ENCODE data around the gene CISD1. TPM values are rescaled to one million over a fixed set of nuclear protein-coding genes. Genes with fewer than 3 reads are reported as not detected.
A peak's percentile ranks its signal among the peaks of the same experiment; 100 is the strongest.

The CISD1 gene
- total RNA-seq, 8 experiments from 2014 or later, result 32.0 to 65.0 (median 41.4) TPM

DNA sequence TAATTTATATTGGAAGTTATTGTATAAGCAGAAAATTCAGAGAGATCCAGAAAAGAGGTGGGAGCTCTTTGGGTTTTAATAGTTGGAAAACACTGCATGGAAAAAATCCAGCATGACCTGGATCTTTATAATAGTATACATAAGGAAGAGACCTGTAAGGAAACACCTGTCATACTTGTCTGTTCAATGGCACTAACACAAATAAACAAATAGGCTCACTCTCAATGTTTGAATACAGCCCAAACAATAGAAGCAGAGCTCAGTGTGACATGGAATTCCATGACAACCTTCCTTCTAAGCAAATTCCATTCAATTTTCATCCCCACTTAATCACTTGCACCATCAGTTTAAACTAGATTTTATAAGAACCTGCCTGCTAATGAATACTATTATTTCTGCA lies 31.7 kb downstream of the CISD1 start:
- Histone ChIP-seq H3K4me1 (replicated peaks in 1 of 2) (peaks cover 0 to 4% of the 10 kb centered on the region in 2 donors), H3K4me3 (no peak overlapping the region), H3K27ac (no peak overlapping the region)
- ATAC-seq (replicated peaks in 6 of 8), result peak in 1 of 8 experiments; percentile 28
- in situ Hi-C loops (cut with MboI; ENCODE audit: low pct_unique_long_range_greater_than_20kb in 2 of 9, low sequenced_read_pairs in 9 of 9, unreplicated experiment in 9 of 9), result no loop called here

DNA sequence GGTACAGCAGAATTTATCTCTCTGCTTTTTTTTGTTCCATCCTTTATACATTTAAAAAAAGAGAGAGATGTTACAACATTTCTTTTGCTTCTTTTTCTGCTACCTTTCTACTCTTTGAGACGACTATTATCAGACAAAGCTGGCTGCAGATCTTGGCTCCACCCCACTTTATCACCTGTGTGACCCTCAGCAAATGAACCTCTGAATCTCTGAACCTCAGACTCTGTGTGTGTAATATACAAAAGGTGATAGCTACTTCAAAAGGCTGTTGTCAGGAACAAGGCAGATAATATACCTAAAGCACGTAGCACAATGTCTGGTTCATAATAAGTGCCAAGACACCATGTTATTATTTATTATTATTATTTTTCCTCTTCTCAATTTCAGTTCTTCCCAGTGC lies 33.3 kb downstream of the CISD1 start:
- 35 to 100% (median 73%) methylated on average over 1 to 2 of the region's 2 CpGs; no CpG with 5 or more reads in 1 of the 10 experiments for whole genome bisulfite sequencing, 10 experiments
- Histone ChIP-seq H3K4me3 (no peak overlapping the region), H3K27ac (no peak overlapping the region), H3K4me1 (replicated peaks in 1 of 2) (peaks cover 3 to 4% of the 10 kb centered on the region in 2 donors)
- no peak for ATAC-seq (replicated peaks in 6 of 8)
- in situ Hi-C loops (cut with MboI; ENCODE audit: low pct_unique_long_range_greater_than_20kb in 2 of 9, low sequenced_read_pairs in 9 of 9, unreplicated experiment in 9 of 9), result no loop called here

DNA sequence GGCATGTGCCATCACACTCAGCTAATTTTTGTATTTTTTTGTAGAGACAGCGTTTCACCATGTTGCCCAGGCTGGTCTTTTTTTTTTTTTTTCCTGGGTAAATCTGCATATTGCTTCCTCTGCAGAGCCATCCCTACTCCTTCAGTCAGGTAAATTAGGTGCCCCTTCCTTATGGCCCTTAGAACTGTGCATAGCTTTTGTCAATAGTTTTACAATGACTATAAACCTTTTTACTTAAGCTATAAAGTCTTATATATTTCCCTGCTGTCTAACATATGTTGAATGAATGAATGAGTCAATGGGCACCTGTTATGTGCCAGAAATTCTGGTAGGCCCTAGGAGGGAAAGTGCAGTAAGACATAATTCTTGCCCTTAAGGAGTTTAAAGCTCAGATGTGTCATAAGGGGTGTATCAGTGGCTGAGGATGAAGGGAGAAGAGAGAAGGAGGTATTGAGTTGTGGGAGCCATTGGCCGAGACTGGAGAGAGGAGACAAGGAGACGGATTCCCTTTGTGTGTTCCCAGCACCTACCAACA lies 35.2 kb downstream of the CISD1 start:
- Histone ChIP-seq H3K27ac (no peak overlapping the region), H3K4me1 (replicated peaks in 1 of 2) (peaks cover 3 to 4% of the 10 kb centered on the region in 2 donors), H3K4me3 (no peak overlapping the region)
- no peak for ATAC-seq (replicated peaks in 6 of 8)
- 0 to 93% (median 69%) methylated on average over 1 to 3 of the region's 3 CpGs; no CpG with 5 or more reads in 1 of the 10 experiments for WGBS, 10 experiments
- in situ Hi-C loops (cut with MboI; ENCODE audit: low pct_unique_long_range_greater_than_20kb in 2 of 9, low sequenced_read_pairs in 9 of 9, unreplicated experiment in 9 of 9), result no loop called here

DNA sequence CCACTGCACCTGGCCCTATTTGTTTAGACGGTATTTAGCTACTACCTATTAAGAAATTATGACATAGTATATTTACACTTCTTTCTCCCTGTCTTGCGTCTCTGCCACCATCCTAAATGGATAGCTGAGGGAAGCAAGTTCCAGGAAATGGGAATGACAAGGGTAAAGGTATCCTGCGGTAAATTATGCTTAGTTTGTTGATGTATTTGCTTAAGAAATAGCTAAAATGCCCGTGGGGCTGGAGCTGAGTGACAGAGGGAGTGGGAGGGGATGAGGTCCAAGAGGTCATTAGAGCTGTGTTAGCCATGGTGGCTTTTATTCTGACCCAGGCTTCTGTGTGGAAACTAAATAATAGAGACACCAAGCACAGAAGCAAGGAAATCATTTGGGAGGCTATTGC lies 36.9 kb downstream of the CISD1 start:
- 47 to 100% (median 60%) methylated on average over 1 to 3 of the region's 4 CpGs; no CpG with 5 or more reads in 3 of the 10 experiments for WGBS, 10 experiments
- H3K4me3 ChIP-seq, result no peak overlapping the region
- peaks cover 3 to 4% of the 10 kb centered on the region in 2 donors for H3K4me1 ChIP-seq (replicated peaks in 1 of 2)
- no peak overlapping the region for H3K27ac ChIP-seq
- in situ Hi-C loops (cut with MboI; ENCODE audit: low pct_unique_long_range_greater_than_20kb in 2 of 9, low sequenced_read_pairs in 9 of 9, unreplicated experiment in 9 of 9), result no loop called here
- ATAC-seq (replicated peaks in 6 of 8), result no peak

DNA sequence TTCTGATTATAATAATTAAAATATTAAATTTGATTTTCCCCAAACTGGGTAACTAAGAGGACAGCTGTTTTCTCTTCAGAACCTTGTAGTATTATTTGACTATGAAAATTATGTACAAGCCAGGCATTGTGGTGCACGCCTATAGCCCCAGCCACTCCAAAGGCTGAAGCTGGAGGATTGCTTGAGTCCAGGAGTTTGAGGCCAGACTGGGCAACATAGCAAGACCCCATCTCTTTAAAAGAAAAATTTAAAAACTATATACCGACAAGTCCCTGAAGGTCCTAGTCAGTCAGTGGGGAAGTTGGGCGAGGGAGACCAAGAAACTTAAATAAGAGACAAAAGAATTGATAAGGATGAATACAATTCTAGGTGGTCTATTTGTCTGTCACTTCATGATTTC lies 38.7 kb downstream of the CISD1 start:
- Histone ChIP-seq H3K27ac (no peak overlapping the region), H3K4me1 (replicated peaks in 1 of 2) (peaks cover 0 to 3% of the 10 kb centered on the region in 2 donors), H3K4me3 (no peak overlapping the region)
- WGBS, 10 experiments, result 33 to 100% (median 94%) methylated on average over 1 to 3 of the region's 3 CpGs; no CpG with 5 or more reads in 2 of the 10 experiments
- ATAC-seq (replicated peaks in 6 of 8), result no peak
- in situ Hi-C loops (cut with MboI; ENCODE audit: low pct_unique_long_range_greater_than_20kb in 2 of 9, low sequenced_read_pairs in 9 of 9, unreplicated experiment in 9 of 9), result no loop called here

DNA sequence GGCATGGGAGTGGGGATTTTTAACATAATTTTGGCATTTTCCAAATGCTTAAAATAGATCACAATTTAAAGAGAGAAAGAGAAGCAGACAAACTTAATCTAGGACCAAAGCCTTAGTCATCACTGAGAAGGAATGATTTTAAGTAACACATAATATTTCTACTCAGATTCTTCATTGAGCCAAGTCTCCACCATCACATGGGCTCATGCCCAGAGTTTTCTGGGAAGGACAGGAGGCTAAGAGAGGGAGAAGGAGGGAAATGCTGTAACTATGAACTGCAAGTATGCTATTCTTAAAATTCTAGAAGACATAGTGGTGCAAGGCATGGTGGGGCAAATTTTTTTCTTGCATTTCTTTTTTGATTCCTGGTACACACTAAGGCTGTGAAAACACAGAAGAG lies 42.1 kb downstream of the CISD1 start:
- Histone ChIP-seq H3K27ac (no peak overlapping the region), H3K4me1 (replicated peaks in 1 of 2) (no peaks in the 10 kb centered on the region), H3K4me3 (no peak overlapping the region)
- in situ Hi-C loops (cut with MboI; ENCODE audit: low pct_unique_long_range_greater_than_20kb in 2 of 9, low sequenced_read_pairs in 9 of 9, unreplicated experiment in 9 of 9), result no loop called here
- ATAC-seq (replicated peaks in 6 of 8), result no peak

DNA sequence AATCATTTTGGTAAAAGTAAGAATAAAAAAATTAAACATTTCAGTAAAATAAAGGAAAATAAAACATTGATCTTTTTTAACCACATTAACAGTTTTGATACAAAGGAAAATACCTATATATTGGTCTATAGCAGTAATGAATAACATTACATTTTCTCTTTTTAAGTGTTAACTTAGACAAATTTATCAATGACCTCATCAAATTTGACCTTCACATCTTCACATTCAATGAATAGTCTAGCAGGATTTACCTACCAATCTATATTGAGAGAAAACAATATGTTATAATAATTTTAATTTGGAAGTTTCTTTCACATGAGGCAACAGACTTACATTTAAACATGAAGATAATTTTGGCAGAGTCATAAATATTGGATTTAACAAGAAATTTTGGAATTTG lies 47.9 kb downstream of the CISD1 start:
- Histone ChIP-seq H3K27ac (no peak overlapping the region), H3K4me3 (no peak overlapping the region), H3K4me1 (replicated peaks in 1 of 2) (no peaks in the 10 kb centered on the region)
- ATAC-seq (replicated peaks in 6 of 8), result no peak
- in situ Hi-C loops (cut with MboI; ENCODE audit: low pct_unique_long_range_greater_than_20kb in 2 of 9, low sequenced_read_pairs in 9 of 9, unreplicated experiment in 9 of 9), result no loop called here

- Histone ChIP-seq H3K4me3 (no peak overlapping the region), H3K4me1 (replicated peaks in 1 of 2) (no peaks in the 10 kb centered on the region), H3K27ac (no peak overlapping the region)
- 20 to 86% (median 71%) methylated on average over 1 to 2 of the region's 2 CpGs; no CpG with 5 or more reads in 2 of the 10 experiments for WGBS, 10 experiments
- peak in 1 of 8 experiments; percentile 53 for ATAC-seq (replicated peaks in 6 of 8)
- in situ Hi-C loops (cut with MboI; ENCODE audit: low pct_unique_long_range_greater_than_20kb in 2 of 9, low sequenced_read_pairs in 9 of 9, unreplicated experiment in 9 of 9), result no loop called here
Measured at GRCh38 chr10:58318346-58318745, 49.4 kb downstream of the CISD1 start.

DNA sequence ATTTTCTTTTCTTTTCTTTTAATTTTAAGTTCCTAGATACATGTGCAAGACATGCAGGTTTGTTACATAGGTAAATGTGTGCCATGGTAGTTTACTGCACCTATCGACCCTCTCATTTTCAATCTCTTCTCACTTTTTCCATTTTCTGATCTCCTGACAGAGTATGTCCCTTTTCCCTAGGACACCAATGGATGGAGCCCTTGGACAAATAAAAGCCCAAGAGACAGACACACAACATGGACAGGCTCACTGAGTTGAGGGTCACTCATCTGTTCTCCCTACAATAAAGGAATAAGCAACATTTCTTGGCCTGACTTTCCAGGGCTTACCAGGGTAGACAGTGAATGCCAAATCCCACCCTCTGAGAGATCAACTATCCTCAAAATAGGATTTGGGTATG lies 50.6 kb downstream of the CISD1 start:
- in situ Hi-C loops (cut with MboI; ENCODE audit: low pct_unique_long_range_greater_than_20kb in 2 of 9, low sequenced_read_pairs in 9 of 9, unreplicated experiment in 9 of 9), result no loop called here
- 71 to 100% (median 90%) methylated on average over 1 of the region's 1 CpG; no CpG with 5 or more reads in 5 of the 10 experiments for WGBS, 10 experiments
- H3K4me1 ChIP-seq (replicated peaks in 1 of 2), result no peaks in the 10 kb centered on the region
- ATAC-seq (replicated peaks in 6 of 8), result peak in 1 of 8 experiments; percentile 45
- no peak overlapping the region for H3K4me3 ChIP-seq
- H3K27ac ChIP-seq, result no peak overlapping the region

DNA sequence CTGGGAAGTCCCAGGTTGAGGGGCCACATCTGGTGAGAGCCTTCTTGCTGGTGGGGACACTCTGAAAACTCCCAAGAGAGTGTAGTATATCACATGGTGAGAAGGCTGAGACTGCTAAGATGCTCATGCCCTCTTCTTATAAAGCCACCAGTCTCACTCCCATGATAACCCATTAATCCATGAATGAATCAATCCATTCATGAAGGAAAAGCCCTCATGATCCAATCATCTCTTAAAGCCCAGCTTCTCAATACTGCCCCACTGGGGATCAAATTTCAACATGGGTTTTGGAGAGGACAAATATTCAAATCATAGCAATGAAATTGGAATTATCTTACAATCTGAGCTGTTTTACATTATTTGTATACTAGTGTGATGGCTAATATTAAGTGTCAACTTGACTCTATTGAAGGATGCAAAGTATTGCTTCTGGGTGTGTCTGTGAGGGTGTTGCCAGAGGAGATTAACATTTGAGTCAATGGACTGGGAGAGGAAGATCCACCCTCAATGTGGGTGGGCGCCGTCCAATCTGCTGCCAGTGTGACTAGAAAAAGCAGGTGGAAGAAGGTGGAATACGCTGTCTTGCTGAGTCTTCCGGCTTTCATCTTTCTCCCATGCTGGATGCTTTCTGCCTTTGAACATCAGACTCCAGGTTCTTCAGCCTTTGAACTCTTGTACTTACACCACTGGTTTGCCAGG lies 51.5 kb downstream of the CISD1 start:
- ATAC-seq (replicated peaks in 6 of 8), result peak in 3 of 8 experiments; percentile 43 to 83 (median 52)
- H3K4me3 ChIP-seq, result no peak overlapping the region
- 39 to 100% (median 88%) methylated on average over 1 to 4 of the region's 4 CpGs; no CpG with 5 or more reads in 4 of the 10 experiments for whole genome bisulfite sequencing, 10 experiments
- in situ Hi-C loops (cut with MboI; ENCODE audit: low pct_unique_long_range_greater_than_20kb in 2 of 9, low sequenced_read_pairs in 9 of 9, unreplicated experiment in 9 of 9), result no loop called here
- H3K27ac ChIP-seq, result no peak overlapping the region
- H3K4me1 ChIP-seq (replicated peaks in 1 of 2), result no peaks in the 10 kb centered on the region

DNA sequence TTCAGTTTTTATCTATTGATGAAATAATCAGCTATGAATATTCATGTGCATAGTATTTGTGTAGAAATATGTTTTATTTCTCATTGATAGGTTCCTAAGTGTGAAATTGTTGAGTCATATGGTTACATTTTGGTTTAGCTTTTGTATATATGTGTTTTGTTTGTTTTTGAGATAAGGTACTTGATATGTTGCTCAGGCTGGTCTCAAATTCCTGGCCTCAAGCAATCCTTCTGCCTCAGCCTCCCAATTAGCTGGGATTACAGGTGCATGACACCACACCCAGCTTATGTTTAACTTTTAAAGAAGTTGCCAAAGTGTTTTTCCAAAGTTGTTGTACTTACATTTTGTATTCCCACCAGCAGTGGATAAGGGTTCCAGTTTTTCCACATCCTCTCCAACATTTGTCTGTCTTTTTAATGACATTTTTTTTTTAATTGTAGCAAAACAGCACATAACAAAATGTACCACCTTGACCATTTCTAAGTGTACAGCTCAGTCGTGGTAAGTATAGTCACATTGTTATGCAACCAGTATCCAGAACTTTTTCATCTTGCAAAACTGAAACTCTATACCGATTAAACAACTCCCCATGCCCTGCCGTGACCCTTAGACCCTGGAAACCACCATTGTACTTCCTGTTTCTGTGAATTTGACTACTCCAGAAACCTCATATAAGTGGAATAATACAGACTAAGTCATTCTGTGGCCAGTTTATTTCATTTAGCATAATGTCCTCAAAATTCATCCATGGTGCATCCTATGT lies 53.3 kb downstream of the CISD1 start:
- WGBS, 10 experiments, result 40 to 97% (median 73%) methylated on average over 1 to 3 of the region's 3 CpGs
- Histone ChIP-seq H3K27ac (no peak overlapping the region), H3K4me3 (no peak overlapping the region), H3K4me1 (replicated peaks in 1 of 2) (no peaks in the 10 kb centered on the region)
- no peak for ATAC-seq (replicated peaks in 6 of 8)
- in situ Hi-C loops (cut with MboI; ENCODE audit: low pct_unique_long_range_greater_than_20kb in 2 of 9, low sequenced_read_pairs in 9 of 9, unreplicated experiment in 9 of 9), result no loop called here

GRCh38 chr10:58322835-58323209 lies 53.9 kb downstream of the CISD1 start:
- no peak overlapping the region for H3K27ac ChIP-seq
- H3K4me3 ChIP-seq, result no peak overlapping the region
- WGBS, 10 experiments, result 40 to 89% (median 75%) methylated on average over 1 of the region's 1 CpG; no CpG with 5 or more reads in 4 of the 10 experiments
- in situ Hi-C loops (cut with MboI; ENCODE audit: low pct_unique_long_range_greater_than_20kb in 2 of 9, low sequenced_read_pairs in 9 of 9, unreplicated experiment in 9 of 9), result no loop called here
- no peak for ATAC-seq (replicated peaks in 6 of 8)
- no peaks in the 10 kb centered on the region for H3K4me1 ChIP-seq (replicated peaks in 1 of 2)

- H3K4me3 ChIP-seq, result no peak overlapping the region
- H3K27ac ChIP-seq, result no peak overlapping the region
- peak in 3 of 8 experiments; percentile 36 to 99 (median 99) for ATAC-seq (replicated peaks in 6 of 8)
- in situ Hi-C loops (cut with MboI; ENCODE audit: low pct_unique_long_range_greater_than_20kb in 2 of 9, low sequenced_read_pairs in 9 of 9, unreplicated experiment in 9 of 9), result no loop called here
- no peaks in the 10 kb centered on the region for H3K4me1 ChIP-seq (replicated peaks in 1 of 2)
- 0 to 96% (median 78%) methylated on average over 1 to 15 of the region's 25 CpGs; no CpG with 5 or more reads in 5 of the 10 experiments for WGBS, 10 experiments
Measured at GRCh38 chr10:58326967-58327381, 58.0 kb downstream of the CISD1 start.

All from motor neuron (in vitro differentiated cells).